Ascending aorta (tissue), 2 donors: ENCODE measurements around the gene TRRAP. TPM values are rescaled to one million over a fixed set of nuclear protein-coding genes. Genes with fewer than 3 reads are reported as not detected.

Experiments
- DNase-seq, 2 donors: peaks; one replicate each; pipeline ENCODE4 v3.0.0-alpha.2; 2019; ENCODE audit warnings: low spot score in 2 of 2
- H3K27ac ChIP-seq, 2 donors: fragments of 200-600 bp; sonication (generic); one replicate each; pipeline ENCODE4 v1.5.1; 2016 to 2017; ENCODE audit warnings: mild to moderate bottlenecking in 1 of 2
- H3K27me3 ChIP-seq: fragments of 200-600 bp; sonication (generic); one replicate; pipeline ENCODE4 v1.5.1; 2017
- H3K36me3 ChIP-seq, 2 donors: fragments of 200-600 bp; sonication (generic); one replicate each; pipeline ENCODE4 v1.5.1; 2016
- H3K4me1 ChIP-seq, 2 donors: fragments of 200-600 bp; sonication (generic); one replicate each; pipeline ENCODE4 v1.5.1; 2016 to 2017; ENCODE audit warnings: mild to moderate bottlenecking in 1 of 2
- H3K4me3 ChIP-seq, 2 donors: fragments of 200-600 bp; sonication (generic); one replicate each; pipeline ENCODE4 v1.5.1; 2016 to 2017; ENCODE audit warnings: mild to moderate bottlenecking in 1 of 2
- H3K9me3 ChIP-seq, 2 donors: fragments of 200-600 bp; sonication (generic); one replicate each; pipeline ENCODE4 v1.5.1; 2016
- CTCF ChIP-seq, 3 experiments: fragments of 200-600 bp in 2 of 3; fragments of 450-650 bp in 1 of 3; sonication (generic) in 2 of 3; IDR thresholded peaks; one replicate each; pipeline ENCODE4 v1.5.1; 2016 to 2019; ENCODE audit warnings: antibody characterized with exemption in 3 of 3, mild to moderate bottlenecking in 1 of 3, moderate library complexity in 1 of 3
- intact Hi-C: fragments of 100-400 bp; cut with DNase I; formaldehyde crosslinking; loops from one replicate; pipeline ENCODE4 v1.15.1; 2023
- total RNA-seq: library from RNA; depleted of rRNA; stranded (reverse); fragments of >200 nt; gene quantifications from one replicate; pipeline ENCODE4 v1.1.0, GENCODE V29; 2016

Gene TRRAP
- total RNA-seq, 1 donor from 2014 or later: 23.4 TPM

- no peak overlapping the region for H3K4me3 ChIP-seq
- no peaks in the 10 kb centered on the region for H3K4me1 ChIP-seq
- no peak for TF ChIP-seq CTCF (IDR thresholded peaks at IDR 0.05)
- intact Hi-C loops: no loop called here
- H3K27me3 ChIP-seq: no peaks in the 10 kb centered on the region
- DNase-seq: no peak
- H3K27ac ChIP-seq: no peak overlapping the region
- no peaks in the 10 kb centered on the region for H3K9me3 ChIP-seq
- H3K36me3 ChIP-seq: peaks cover 74 to 90% of the 10 kb centered on the region in 2 donors
Measured at GRCh38 chr7:98913612-98914011, 35.3 kb downstream of the TRRAP start.

- intact Hi-C loops: no loop called here
- TF ChIP-seq CTCF (IDR thresholded peaks at IDR 0.05): no peak
Measured at GRCh38 chr7:98917331-98917730, 39.0 kb downstream of the TRRAP start.

GRCh38 chr7:98921608-98922372, 43.5 kb downstream of the TRRAP start:
- H3K36me3 ChIP-seq: peaks cover 87 to 96% of the 10 kb centered on the region in 2 donors

More at GRCh38 chr7:98917331-98917730, 39.0 kb downstream of the TRRAP start:
- H3K27me3 ChIP-seq: no peaks in the 10 kb centered on the region
- DNase-seq: no peak
- no peaks in the 10 kb centered on the region for H3K9me3 ChIP-seq
- H3K4me1 ChIP-seq: no peaks in the 10 kb centered on the region
- H3K4me3 ChIP-seq: no peak overlapping the region
- peaks cover 68 to 88% of the 10 kb centered on the region in 2 donors for H3K36me3 ChIP-seq
- H3K27ac ChIP-seq: no peak overlapping the region

GRCh38 chr7:98922392-98923187, 44.3 kb downstream of the TRRAP start:
- Histone ChIP-seq H3K4me1 (no peaks in the 10 kb centered on the region), H3K4me3 (no peak overlapping the region), H3K36me3 (peaks cover 80 to 96% of the 10 kb centered on the region in 2 donors), H3K9me3 (no peaks in the 10 kb centered on the region), H3K27ac (no peak overlapping the region), H3K27me3 (no peaks in the 10 kb centered on the region)
- DNase-seq: no peak
- TF ChIP-seq CTCF (IDR thresholded peaks at IDR 0.05): no peak
- intact Hi-C loops: no loop called here

More at GRCh38 chr7:98921608-98922372, 43.5 kb downstream of the TRRAP start:
- DNase-seq: no peak
- no peak overlapping the region for H3K4me3 ChIP-seq
- intact Hi-C loops: no loop called here
- H3K9me3 ChIP-seq: no peaks in the 10 kb centered on the region
- H3K4me1 ChIP-seq: no peaks in the 10 kb centered on the region
- H3K27ac ChIP-seq: no peak overlapping the region
- no peaks in the 10 kb centered on the region for H3K27me3 ChIP-seq
- TF ChIP-seq CTCF (IDR thresholded peaks at IDR 0.05): no peak

GRCh38 chr7:98923512-98923911, 45.2 kb downstream of the TRRAP start:
- intact Hi-C loops: no loop called here
- no peak for TF ChIP-seq CTCF (IDR thresholded peaks at IDR 0.05)
- peaks cover 76 to 97% of the 10 kb centered on the region in 2 donors for H3K36me3 ChIP-seq
- no peak for DNase-seq
- H3K4me3 ChIP-seq: no peak overlapping the region
- no peaks in the 10 kb centered on the region for H3K4me1 ChIP-seq
- H3K27ac ChIP-seq: no peak overlapping the region
- no peaks in the 10 kb centered on the region for H3K9me3 ChIP-seq
- no peaks in the 10 kb centered on the region for H3K27me3 ChIP-seq
